Amygdala (tissue), 56 donors: ENCODE measurements around the gene DDHD1.
"Not testable (repeated sequence)": the region's sequence is repeated elsewhere in the genome, so short reads cannot be mapped to it uniquely, and the experiment has no call there.

Experiments
- DNase-seq, 56 donors: peaks; one replicate each; lab custom pipeline; 2025; lab: John Stamatoyannopoulos, UW

Gene DDHD1

GRCh38 chr14:53152887-53153701 is at the start of gene DDHD1:
DDHD1 (minus strand) TSS chr14:53153323; CDS start chr14:53153098, 225 bp downstream.
- peak in 53 of 56 donors; percentile 9 to 83 (median 63) for DNase-seq

GRCh38 chr14:53195949-53196348 is 42.8 kb upstream of the DDHD1 start:
- DNase-seq: no peak

GRCh38 chr14:53193193-53193592 is 40.1 kb upstream of the DDHD1 start:
- no peak for DNase-seq

- DNase-seq: no peak
These were observed 39.1 kb upstream of the DDHD1 start for GRCh38 chr14:53192052-53192760.

GRCh38 chr14:53190938-53191337 is 37.8 kb upstream of the DDHD1 start:
- DNase-seq: peak in 2 of 56 donors; percentile 7 to 26

- no peak for DNase-seq
These were observed 34.9 kb upstream of the DDHD1 start for GRCh38 chr14:53187921-53188463.

GRCh38 chr14:53186532-53186931 is 33.4 kb upstream of the DDHD1 start:
- no peak for DNase-seq

- no peak for DNase-seq
These were observed 30.5 kb upstream of the DDHD1 start for GRCh38 chr14:53183611-53184010.

GRCh38 chr14:53183056-53183455 is 29.9 kb upstream of the DDHD1 start:
- DNase-seq: no peak

- not testable (repeated sequence) for DNase-seq
These were observed 28.4 kb upstream of the DDHD1 start for GRCh38 chr14:53181463-53182081.

GRCh38 chr14:53180272-53181221 is 27.4 kb upstream of the DDHD1 start:
- no peak for DNase-seq

GRCh38 chr14:53179486-53180005 is 26.4 kb upstream of the DDHD1 start:
- not testable (repeated sequence) for DNase-seq

GRCh38 chr14:53175375-53175774 is 22.3 kb upstream of the DDHD1 start:
- no peak for DNase-seq

- DNase-seq: no peak
These were observed 21.8 kb upstream of the DDHD1 start for GRCh38 chr14:53174918-53175317.

GRCh38 chr14:53168786-53169185 is 15.7 kb upstream of the DDHD1 start:
- DNase-seq: no peak

GRCh38 chr14:53167602-53168328 is 14.6 kb upstream of the DDHD1 start:
- no peak for DNase-seq

GRCh38 chr14:53161758-53162435 is 8.8 kb upstream of the DDHD1 start:
- DNase-seq: no peak

GRCh38 chr14:53156238-53156637 is 3.1 kb upstream of the DDHD1 start:
- DNase-seq: no peak
